Activated CD8-positive, alpha-beta T cell treated with anti-CD3 and anti-CD28 coated beads for 36 hours (primary cell): ENCODE data around the gene TMIE. TPM values are rescaled to one million over a fixed set of nuclear protein-coding genes. Genes with fewer than 3 reads are reported as not detected.

ENCODE experiments used
- ATAC-seq: fragments of 200-7000 bp; cut with Tn5 transposase; one replicate; pipeline ENCODE4 v1.10.0; 2021; ENCODE audit warnings: mild to moderate bottlenecking, moderate library complexity
- CTCF ChIA-PET: fragments of 350-600 bp; sonication (Branson Sonifier 250); formaldehyde crosslinking; loops from one replicate; lab custom pipeline; 2021; ENCODE audit warnings: antibody characterized with exemption; lab: Charles Lee
- POLR2A ChIA-PET: fragments of 350-600 bp; sonication (Branson Sonifier 250); formaldehyde crosslinking; loops from one replicate; lab custom pipeline; 2021; ENCODE audit warnings: antibody characterized with exemption; lab: Charles Lee
- DNase-seq: peaks from one replicate; pipeline ENCODE4 v3.0.0-alpha.2; 2020
- H3K27ac Mint-ChIP-seq: one replicate; pipeline ENCODE4 v1.8.0; 2021; ENCODE audit warnings: mild to moderate bottlenecking, mixed read lengths
- H3K27me3 Mint-ChIP-seq: one replicate; pipeline ENCODE4 v1.8.0; 2021; ENCODE audit warnings: mixed read lengths
- H3K36me3 Mint-ChIP-seq: one replicate; pipeline ENCODE4 v1.8.0; 2021; ENCODE audit warnings: low read depth, mixed read lengths
- H3K4me1 Mint-ChIP-seq: one replicate; pipeline ENCODE4 v1.8.0; 2021; ENCODE audit warnings: low read depth, mixed read lengths
- H3K4me3 Mint-ChIP-seq: one replicate; pipeline ENCODE4 v1.8.0; 2021; ENCODE audit warnings: mild to moderate bottlenecking, moderate library complexity, mixed read lengths
- H3K9me3 Mint-ChIP-seq: one replicate; pipeline ENCODE4 v1.8.0; 2021; ENCODE audit warnings: mixed read lengths
- intact Hi-C: fragments of 100-400 bp; cut with micrococcal nuclease; formaldehyde crosslinking; loops from one replicate; pipeline ENCODE4 v1.10.0; 2022
- total RNA-seq, 2 experiments: library from RNA; stranded (reverse); gene quantifications; one replicate each; pipeline ENCODE4 v1.2.3, GENCODE V29; 2021
- TF ChIP-seq, protein P1 (sequence below): fragments of 200-600 bp; IDR thresholded peaks from one replicate; pipeline ENCODE4 v1.8.0; 2022; ENCODE audit warnings: antibody characterized with exemption, mild to moderate bottlenecking

TMIE gene
- total RNA-seq, 2 experiments from 2014 or later, result 0.81 to 0.90 TPM

GRCh38 chr3:46668591-46668990 is 32.6 kb upstream of the TMIE start:
- Mint-ChIP-seq H3K4me3 (no peak overlapping the region), H3K27ac (no peak overlapping the region), H3K9me3 (no peaks in the 10 kb centered on the region), H3K27me3 (no peaks in the 10 kb centered on the region), H3K36me3 (no peaks in the 10 kb centered on the region), H3K4me1 (no peaks in the 10 kb centered on the region)
- no peak for ATAC-seq
- POLR2A ChIA-PET, result no interaction called here
- intact Hi-C loops, result no loop called here
- DNase-seq, result no peak
- CTCF ChIA-PET, result no interaction called here
- TF ChIP-seq, protein P1, sequence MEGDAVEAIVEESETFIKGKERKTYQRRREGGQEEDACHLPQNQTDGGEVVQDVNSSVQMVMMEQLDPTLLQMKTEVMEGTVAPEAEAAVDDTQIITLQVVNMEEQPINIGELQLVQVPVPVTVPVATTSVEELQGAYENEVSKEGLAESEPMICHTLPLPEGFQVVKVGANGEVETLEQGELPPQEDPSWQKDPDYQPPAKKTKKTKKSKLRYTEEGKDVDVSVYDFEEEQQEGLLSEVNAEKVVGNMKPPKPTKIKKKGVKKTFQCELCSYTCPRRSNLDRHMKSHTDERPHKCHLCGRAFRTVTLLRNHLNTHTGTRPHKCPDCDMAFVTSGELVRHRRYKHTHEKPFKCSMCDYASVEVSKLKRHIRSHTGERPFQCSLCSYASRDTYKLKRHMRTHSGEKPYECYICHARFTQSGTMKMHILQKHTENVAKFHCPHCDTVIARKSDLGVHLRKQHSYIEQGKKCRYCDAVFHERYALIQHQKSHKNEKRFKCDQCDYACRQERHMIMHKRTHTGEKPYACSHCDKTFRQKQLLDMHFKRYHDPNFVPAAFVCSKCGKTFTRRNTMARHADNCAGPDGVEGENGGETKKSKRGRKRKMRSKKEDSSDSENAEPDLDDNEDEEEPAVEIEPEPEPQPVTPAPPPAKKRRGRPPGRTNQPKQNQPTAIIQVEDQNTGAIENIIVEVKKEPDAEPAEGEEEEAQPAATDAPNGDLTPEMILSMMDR, result no peak

- intact Hi-C loops, result no loop called here
- Mint-ChIP-seq H3K36me3 (no peaks in the 10 kb centered on the region), H3K4me3 (no peak overlapping the region), H3K27ac (no peak overlapping the region), H3K9me3 (no peaks in the 10 kb centered on the region), H3K27me3 (no peaks in the 10 kb centered on the region), H3K4me1 (no peaks in the 10 kb centered on the region)
- no peak for ATAC-seq
- ChIA-PET CTCF (interaction anchor here (2.0 kb wide), 1 partner anchor 40 kb away, joined by 5 read pairs; no protein-coding TSS in a partner anchor), POLR2A (no interaction called here)
- TF ChIP-seq, protein P1, result no peak
- no peak for DNase-seq
Measured at GRCh38 chr3:46669191-46669999, 31.8 kb upstream of the TMIE start.

DNA sequence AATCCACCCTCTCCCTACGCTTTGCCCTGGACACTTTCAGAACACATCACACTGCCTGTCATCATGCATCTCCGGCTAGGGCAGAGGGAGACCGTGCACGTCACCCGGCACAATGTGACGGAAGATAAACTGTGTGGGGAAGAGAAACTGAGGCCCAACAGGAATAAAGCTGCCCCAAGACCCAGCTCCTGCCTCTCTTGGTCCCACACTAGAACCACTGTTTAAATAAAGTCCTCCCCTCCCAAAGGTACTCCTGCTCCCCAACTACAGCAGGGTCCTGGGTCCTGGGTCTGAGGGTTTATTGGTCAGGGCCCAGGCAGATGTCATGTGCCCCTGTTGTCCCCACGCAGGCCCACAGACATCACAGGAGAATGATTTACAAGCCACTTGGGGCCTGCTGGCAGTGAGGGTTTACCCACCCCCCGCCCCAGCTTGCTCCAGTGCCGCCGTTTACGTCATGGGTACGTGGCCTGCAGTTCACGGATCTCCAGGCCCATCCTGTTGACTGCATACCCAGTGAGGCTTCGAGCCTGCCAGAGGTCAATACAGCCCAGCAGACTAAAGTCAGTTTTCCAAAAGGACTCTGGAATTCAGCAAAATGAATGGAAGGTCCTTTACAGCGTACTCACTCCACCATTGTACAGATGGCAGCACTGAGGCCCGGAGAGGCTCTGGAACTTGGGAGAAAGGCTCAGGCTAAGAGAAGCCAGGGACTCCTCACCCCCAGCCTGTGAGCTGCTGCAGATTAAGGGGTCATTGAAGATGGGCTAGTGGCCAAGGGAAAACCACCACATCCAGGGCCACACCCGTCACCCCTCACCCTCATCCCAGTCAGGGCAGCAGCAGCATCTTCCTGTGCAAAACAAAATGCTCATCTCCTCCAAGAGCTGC is 30.9 kb upstream of the TMIE start:
- Mint-ChIP-seq H3K4me3 (no peak overlapping the region), H3K27ac (no peak overlapping the region), H3K9me3 (no peaks in the 10 kb centered on the region), H3K4me1 (no peaks in the 10 kb centered on the region), H3K36me3 (no peaks in the 10 kb centered on the region), H3K27me3 (no peaks in the 10 kb centered on the region)
- ATAC-seq, result no peak
- CTCF ChIA-PET, result interaction anchor here (2.0 kb wide), 1 partner anchor 41 kb away, joined by 5 read pairs; no protein-coding TSS in a partner anchor
- TF ChIP-seq, protein P1, result no peak
- intact Hi-C loops, result no loop called here
- no peak for DNase-seq
- POLR2A ChIA-PET, result no interaction called here

DNA sequence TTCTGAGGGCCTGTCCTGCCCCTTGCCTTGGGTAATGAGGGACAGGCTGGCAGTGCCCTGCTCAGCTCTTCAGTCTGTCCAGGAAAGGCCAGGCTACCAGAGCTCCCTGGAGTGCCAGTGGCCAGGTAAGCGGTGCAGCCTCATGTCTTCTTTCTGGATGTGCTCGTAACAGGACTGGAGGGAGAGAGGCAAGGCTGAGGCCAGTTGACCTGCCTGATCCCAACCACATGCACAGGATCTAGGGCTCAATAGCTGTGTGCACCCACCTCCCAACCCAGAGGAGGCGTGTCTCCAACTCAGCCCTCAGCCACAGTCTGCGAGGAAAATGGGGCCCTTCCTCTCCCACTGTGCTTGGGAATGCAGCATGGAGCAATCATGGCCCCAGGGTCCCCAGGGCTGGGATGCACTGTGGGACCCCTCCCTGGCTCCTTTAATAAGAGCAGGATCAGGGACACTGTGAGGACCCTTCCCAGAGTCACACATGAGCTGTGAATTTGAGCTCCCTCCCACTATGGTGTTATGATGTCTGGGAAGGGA is 30.2 kb upstream of the TMIE start:
- TF ChIP-seq, protein P1, result no peak
- Mint-ChIP-seq H3K4me1 (no peaks in the 10 kb centered on the region), H3K36me3 (no peaks in the 10 kb centered on the region), H3K4me3 (no peak overlapping the region), H3K27ac (no peak overlapping the region), H3K27me3 (no peaks in the 10 kb centered on the region), H3K9me3 (no peaks in the 10 kb centered on the region)
- ATAC-seq (no peak), DNase-seq (no peak)
- ChIA-PET CTCF (interaction anchor here (2.0 kb wide), 1 partner anchor 41 kb away, joined by 5 read pairs; no protein-coding TSS in a partner anchor), POLR2A (no interaction called here)
- intact Hi-C loops, result no loop called here
